PC-9 (cell line): ENCODE data around the gene PRR14. TPM values are rescaled to one million over a fixed set of nuclear protein-coding genes. Genes with fewer than 3 reads are reported as not detected.
"Not testable (repeated sequence)": the region's sequence is repeated elsewhere in the genome, so short reads cannot be mapped to it uniquely, and the experiment has no call there.

Experiments used
- BruUV-seq: library from RNA; stranded (reverse); fragments of 400-500 nt; replicated peaks from 2 replicates; lab custom pipeline; 2021; lab: Mats Ljungman, UMichigan
- CTCF ChIA-PET: fragments of 300-600 bp; sonication (Branson Sonifier 250); formaldehyde crosslinking; loops from one replicate; lab custom pipeline; 2022; ENCODE audit warnings: antibody characterized with exemption; lab: Charles Lee
- POLR2A ChIA-PET: fragments of 300-600 bp; sonication (Branson Sonifier 250); formaldehyde crosslinking; loops from one replicate; lab custom pipeline; 2022; ENCODE audit warnings: antibody characterized with exemption; ENCODE audit not compliant: unreplicated experiment; lab: Charles Lee
- DNase-seq, 2 experiments: peaks; one replicate each; pipeline versions ENCODE4 v3.0.0 to v3.0.0-alpha.2; 2015 to 2022; ENCODE audit warnings: mixed read lengths in 1 of 2
- H2AFZ ChIP-seq: fragments of 200-600 bp; sonication (generic); 2 replicates; pipeline ENCODE4 v1.8.1; 2017; ENCODE audit warnings: antibody characterized with exemption
- H3F3A ChIP-seq: fragments of 200-600 bp; sonication (generic); 2 replicates; pipeline ENCODE4 v1.8.1; 2017; ENCODE audit warnings: antibody characterized with exemption, mild to moderate bottlenecking, low read depth; ENCODE audit not compliant: insufficient read depth
- H3K27ac ChIP-seq: fragments of 200-600 bp; sonication (generic); 2 replicates; pipeline ENCODE4 v1.6.1; 2016; ENCODE audit warnings: mixed run types
- H3K27me3 ChIP-seq: fragments of 200-600 bp; sonication (generic); 2 replicates; pipeline ENCODE4 v1.6.1; 2016; ENCODE audit warnings: low read depth, mixed run types; ENCODE audit not compliant: insufficient read depth
- H3K36me3 ChIP-seq: fragments of 200-600 bp; sonication (generic); 2 replicates; pipeline ENCODE4 v1.6.1; 2016; ENCODE audit warnings: low read depth, mixed run types
- H3K4me1 ChIP-seq: fragments of 200-600 bp; sonication (generic); replicated peaks from 2 replicates; pipeline ENCODE4 v1.6.1; 2016; ENCODE audit warnings: mixed run types; ENCODE audit not compliant: insufficient read depth
- H3K4me2 ChIP-seq: fragments of 200-600 bp; sonication (generic); 2 replicates; pipeline ENCODE4 v1.6.1; 2017; ENCODE audit warnings: mixed run types
- H3K4me3 ChIP-seq: fragments of 200-600 bp; sonication (generic); 2 replicates; pipeline ENCODE4 v1.6.1; 2016; ENCODE audit warnings: mixed run types
- H3K79me2 ChIP-seq: fragments of 200-600 bp; sonication (generic); 2 replicates; pipeline ENCODE4 v1.6.1; 2017; ENCODE audit warnings: low read depth, mixed run types
- H3K9me2 ChIP-seq: fragments of 200-600 bp; sonication (generic); 2 replicates; pipeline ENCODE4 v1.8.1; 2017; ENCODE audit warnings: mild to moderate bottlenecking; ENCODE audit not compliant: insufficient read depth
- H3K9me3 ChIP-seq: fragments of 200-600 bp; sonication (generic); 2 replicates; pipeline ENCODE4 v1.8.1; 2016; ENCODE audit warnings: low read depth; ENCODE audit not compliant: insufficient read depth
- H4K20me1 ChIP-seq: fragments of 200-600 bp; sonication (generic); 2 replicates; pipeline ENCODE4 v1.8.1; 2017; ENCODE audit not compliant: insufficient read depth
- EZH2 ChIP-seq: fragments of 200-600 bp; sonication (generic); IDR thresholded peaks from 2 replicates; pipeline ENCODE4 v1.8.0; 2017; ENCODE audit warnings: antibody characterized with exemption, low read depth
- intact Hi-C: fragments of 100-400 bp; cut with micrococcal nuclease; formaldehyde crosslinking; loops from one replicate; pipeline ENCODE4 v1.10.0; 2022; ENCODE audit not compliant: unreplicated experiment
- total RNA-seq: library from RNA; stranded (reverse); gene quantifications from 2 replicates; pipeline ENCODE4 v1.2.3, GENCODE V29; 2021
- TF ChIP-seq, protein P1 (sequence below): fragments of 200-600 bp; sonication (generic); conservative IDR thresholded peaks from 2 replicates; pipeline ENCODE4 v1.6.1; 2017; ENCODE audit warnings: mixed run types, antibody characterized with exemption, mild to moderate bottlenecking, moderate library complexity

The PRR14 gene
- total RNA-seq, 1 experiment from 2014 or later = 67.3 TPM

DNA sequence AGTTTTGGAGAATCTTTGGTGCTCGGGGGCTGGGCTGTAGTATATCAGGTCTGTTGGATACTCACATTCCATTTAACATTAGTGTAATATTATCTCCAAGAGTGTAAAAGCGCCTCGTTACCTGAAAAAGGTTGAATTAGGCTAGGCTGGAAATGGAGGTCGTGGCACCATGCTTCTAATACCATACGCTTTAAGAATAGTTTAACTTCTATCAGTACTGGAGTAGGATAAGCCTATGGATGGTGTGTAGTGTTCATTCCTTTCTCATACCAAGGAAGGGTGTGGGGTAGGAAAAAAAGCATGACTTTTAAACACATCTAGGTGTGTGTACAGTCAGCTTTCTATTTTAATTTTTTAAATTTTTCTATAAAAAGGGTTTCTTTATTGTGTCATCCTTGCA is 50.2 kb downstream of the PRR14 start:
- Histone ChIP-seq H2AFZ (no peak overlapping the region), H4K20me1 (peaks cover 43% of the 10 kb centered on the region), H3F3A (peaks cover 41% of the 10 kb centered on the region), H3K9me3 (no peaks in the 10 kb centered on the region), H3K4me1 (peaks cover 22% of the 10 kb centered on the region), H3K36me3 (peaks cover 42% of the 10 kb centered on the region), H3K27me3 (no peaks in the 10 kb centered on the region), H3K9me2 (no peaks in the 10 kb centered on the region), H3K79me2 (peaks cover 52% of the 10 kb centered on the region), H3K27ac (no peak overlapping the region), H3K4me3 (no peak overlapping the region; the same call in 1 of the 2 replicates), H3K4me2 (no peak overlapping the region; the same call in 1 of the 2 replicates)
- intact Hi-C loops = no loop called here
- CTCF ChIA-PET = no interaction called here
- DNase-seq = no peak
- no peak for TF ChIP-seq EZH2
- TF ChIP-seq, protein P1, sequence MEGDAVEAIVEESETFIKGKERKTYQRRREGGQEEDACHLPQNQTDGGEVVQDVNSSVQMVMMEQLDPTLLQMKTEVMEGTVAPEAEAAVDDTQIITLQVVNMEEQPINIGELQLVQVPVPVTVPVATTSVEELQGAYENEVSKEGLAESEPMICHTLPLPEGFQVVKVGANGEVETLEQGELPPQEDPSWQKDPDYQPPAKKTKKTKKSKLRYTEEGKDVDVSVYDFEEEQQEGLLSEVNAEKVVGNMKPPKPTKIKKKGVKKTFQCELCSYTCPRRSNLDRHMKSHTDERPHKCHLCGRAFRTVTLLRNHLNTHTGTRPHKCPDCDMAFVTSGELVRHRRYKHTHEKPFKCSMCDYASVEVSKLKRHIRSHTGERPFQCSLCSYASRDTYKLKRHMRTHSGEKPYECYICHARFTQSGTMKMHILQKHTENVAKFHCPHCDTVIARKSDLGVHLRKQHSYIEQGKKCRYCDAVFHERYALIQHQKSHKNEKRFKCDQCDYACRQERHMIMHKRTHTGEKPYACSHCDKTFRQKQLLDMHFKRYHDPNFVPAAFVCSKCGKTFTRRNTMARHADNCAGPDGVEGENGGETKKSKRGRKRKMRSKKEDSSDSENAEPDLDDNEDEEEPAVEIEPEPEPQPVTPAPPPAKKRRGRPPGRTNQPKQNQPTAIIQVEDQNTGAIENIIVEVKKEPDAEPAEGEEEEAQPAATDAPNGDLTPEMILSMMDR = no peak
- BruUV-seq = no TSS peak
- POLR2A ChIA-PET = no interaction called here

DNA sequence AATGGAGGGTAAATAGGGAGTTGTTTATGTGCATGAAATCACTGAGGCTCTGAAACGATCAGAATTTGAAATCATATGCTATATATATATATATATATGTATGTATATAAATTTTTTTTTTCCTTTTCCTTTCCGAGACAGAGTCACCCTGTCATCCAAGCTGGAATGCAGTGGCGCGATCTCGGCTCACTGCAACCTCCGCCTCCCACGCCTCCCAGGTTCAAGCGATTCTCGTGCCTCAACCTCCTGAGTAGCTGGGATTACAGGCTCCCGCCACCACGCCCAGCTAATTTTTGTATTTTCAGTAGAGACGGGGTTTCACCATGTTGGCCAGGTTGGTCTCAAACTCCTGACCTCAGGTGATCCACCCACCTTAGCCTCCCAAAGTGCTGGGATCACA is 52.3 kb downstream of the PRR14 start:
- H3K27me3 ChIP-seq, DNase-seq, CTCF ChIA-PET, H3K4me2 ChIP-seq, BruUV-seq, H3K4me3 ChIP-seq, H3K27ac ChIP-seq, intact Hi-C loops, H3K9me3 ChIP-seq, H3K9me2 ChIP-seq, H2AFZ ChIP-seq: not testable (repeated sequence)
- Histone ChIP-seq H4K20me1 (peaks cover 63% of the 10 kb centered on the region), H3F3A (peaks cover 58% of the 10 kb centered on the region), H3K4me1 (peaks cover 14% of the 10 kb centered on the region), H3K36me3 (peaks cover 61% of the 10 kb centered on the region), H3K79me2 (peaks cover 65% of the 10 kb centered on the region)
- POLR2A ChIA-PET = interaction anchor here (0.7 kb wide), 1 partner anchor 27 kb away, joined by 8 read pairs; no protein-coding TSS in a partner anchor

DNA sequence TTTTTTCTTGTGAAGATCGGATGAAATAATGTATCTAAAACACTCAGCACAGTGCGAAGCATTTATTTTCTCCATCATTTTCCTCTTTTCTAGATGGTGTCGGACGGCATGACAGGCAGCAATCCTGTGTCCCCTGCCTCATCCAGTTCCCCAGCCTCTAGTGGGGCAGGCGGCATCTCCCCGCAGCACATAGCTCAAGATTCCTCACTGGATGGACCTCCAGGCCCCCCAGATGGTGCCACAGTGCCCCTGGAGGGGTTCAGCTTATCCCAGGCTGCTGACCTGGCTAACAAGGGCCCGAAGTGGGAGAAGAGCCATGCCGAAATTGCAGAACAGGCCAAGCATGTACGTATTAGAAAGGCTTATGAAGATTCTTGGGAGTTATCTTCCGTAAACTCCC is 53.2 kb downstream of the PRR14 start:
- CTCF ChIA-PET = no interaction called here
- no peak for DNase-seq
- H3K36me3 ChIP-seq = peaks cover 69% of the 10 kb centered on the region

More for the DNA sequence above, 53.2 kb downstream of the PRR14 start:
- BruUV-seq = no TSS peak
- H4K20me1 ChIP-seq = peaks cover 66% of the 10 kb centered on the region
- peaks cover 60% of the 10 kb centered on the region for H3F3A ChIP-seq
- intact Hi-C loops = no loop called here
- H2AFZ ChIP-seq = no peak overlapping the region
- H3K4me3 ChIP-seq = no peak overlapping the region
- peaks cover 14% of the 10 kb centered on the region for H3K4me1 ChIP-seq
- H3K4me2 ChIP-seq = no peak overlapping the region
- H3K27ac ChIP-seq = no peak overlapping the region
- no peak for TF ChIP-seq EZH2
- TF ChIP-seq, protein P1 = no peak
- peaks cover 65% of the 10 kb centered on the region for H3K79me2 ChIP-seq
- no peaks in the 10 kb centered on the region for H3K9me2 ChIP-seq
- POLR2A ChIA-PET = interaction anchor here (0.7 kb wide), 1 partner anchor 26 kb away, joined by 8 read pairs; no protein-coding TSS in a partner anchor
- no peaks in the 10 kb centered on the region for H3K9me3 ChIP-seq
- H3K27me3 ChIP-seq = no peaks in the 10 kb centered on the region

Other genes with a start within 250 kb of the PRR14 start
- 19.0 and 21.9 TPM in 2 replicates for gene ZNF771, start 243.4 kb upstream of the PRR14 start, total RNA-seq
- 80.4 and 109 TPM in 2 replicates for gene DCTPP1, start 220.9 kb upstream of the PRR14 start, total RNA-seq
- 66.8 and 67.2 TPM in 2 replicates for gene SEPHS2, start 205.1 kb upstream of the PRR14 start, total RNA-seq
- gene ITGAL, start 178.2 kb upstream of the PRR14 start, total RNA-seq = 0.50 TPM in 1 of 2 replicates, not detected in the other
- 64.2 and 68.4 TPM in 2 replicates for gene ZNF768, start 124.4 kb upstream of the PRR14 start, total RNA-seq
- gene ZNF747, start 116.1 kb upstream of the PRR14 start, total RNA-seq = 14.5 and 17.9 TPM in 2 replicates
- gene ZNF764, start 92.6 kb upstream of the PRR14 start, total RNA-seq = 12.3 and 12.4 TPM in 2 replicates
- gene ZNF688, start 79.2 kb upstream of the PRR14 start, total RNA-seq = 13.1 and 25.7 TPM in 2 replicates
- gene ZNF785, start 65.3 kb upstream of the PRR14 start, total RNA-seq = 30.9 and 39.8 TPM in 2 replicates
- gene ZNF689, start 40.6 kb upstream of the PRR14 start, total RNA-seq = 9.1 and 10.1 TPM in 2 replicates
- 87.5 and 128 TPM in 2 replicates for gene FBRS, start 7.5 kb downstream of the PRR14 start, total RNA-seq
- 92.0 and 116 TPM in 2 replicates for gene SRCAP, start 48.2 kb downstream of the PRR14 start, total RNA-seq
- gene PHKG2, start 97.5 kb downstream of the PRR14 start, total RNA-seq = 66.1 and 67.3 TPM in 2 replicates
- 17.9 and 19.9 TPM in 2 replicates for gene CFAP119, start 111.1 kb downstream of the PRR14 start, total RNA-seq
- gene RNF40, start 111.4 kb downstream of the PRR14 start, total RNA-seq = 149 and 178 TPM in 2 replicates
- gene ZNF629, start 136.2 kb downstream of the PRR14 start, total RNA-seq = 21.7 and 25.6 TPM in 2 replicates
- gene BCL7C, start 243.1 kb downstream of the PRR14 start, total RNA-seq = 59.3 and 66.9 TPM in 2 replicates
- gene CTF1, start 245.7 kb downstream of the PRR14 start, total RNA-seq = 11.6 and 17.0 TPM in 2 replicates